ENCODE results near the gene POLR2A.
A peak's percentile ranks its signal among the peaks of the same experiment; 100 is the strongest.

The POLR2A gene

DNA sequence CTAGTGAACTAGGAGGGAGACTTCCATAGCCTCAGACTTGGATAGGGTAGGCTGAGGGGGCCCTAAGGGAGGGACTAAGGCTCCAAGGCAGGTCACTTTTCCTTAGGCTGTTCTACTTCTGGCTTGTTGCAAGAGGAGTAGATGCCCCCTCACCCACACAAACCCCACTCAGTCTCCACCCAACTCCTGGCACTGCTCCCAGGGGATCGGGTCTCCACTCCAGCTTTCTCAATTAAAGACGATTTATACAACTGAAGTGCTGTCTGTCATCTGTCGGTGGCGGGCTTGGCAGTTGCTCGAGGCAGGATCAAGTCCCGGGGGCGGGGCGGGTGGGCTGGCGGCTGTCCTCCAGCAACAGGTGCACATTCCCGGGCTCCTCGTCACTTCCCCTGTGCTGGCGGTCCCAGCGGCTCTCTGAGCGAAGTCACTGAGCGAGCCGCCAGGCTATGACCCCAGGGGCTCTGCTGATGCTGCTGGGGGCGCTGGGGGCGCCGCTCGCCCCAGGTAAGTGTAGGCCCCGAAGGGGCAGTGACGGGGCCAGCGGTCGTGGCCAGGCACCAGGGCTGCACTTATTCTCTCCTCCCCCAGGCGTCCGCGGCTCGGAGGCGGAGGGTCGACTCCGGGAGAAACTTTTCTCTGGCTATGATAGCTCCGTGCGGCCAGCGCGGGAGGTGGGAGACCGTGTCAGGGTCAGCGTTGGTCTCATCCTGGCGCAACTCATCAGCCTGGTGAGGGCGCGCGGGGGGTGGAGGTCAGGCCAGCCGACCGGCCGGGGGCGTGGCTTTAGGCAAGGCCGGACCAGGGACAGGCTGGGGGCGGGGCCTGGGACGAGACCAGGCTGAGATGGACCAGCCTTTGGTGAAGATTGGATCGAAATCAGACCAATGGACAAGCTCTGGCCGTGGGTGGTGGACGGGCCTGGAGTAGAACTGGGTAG, 39.2 kb upstream of the POLR2A start, which contains the start of gene CHRNB1 (continued):
- TF ChIP-seq, protein P1, sequence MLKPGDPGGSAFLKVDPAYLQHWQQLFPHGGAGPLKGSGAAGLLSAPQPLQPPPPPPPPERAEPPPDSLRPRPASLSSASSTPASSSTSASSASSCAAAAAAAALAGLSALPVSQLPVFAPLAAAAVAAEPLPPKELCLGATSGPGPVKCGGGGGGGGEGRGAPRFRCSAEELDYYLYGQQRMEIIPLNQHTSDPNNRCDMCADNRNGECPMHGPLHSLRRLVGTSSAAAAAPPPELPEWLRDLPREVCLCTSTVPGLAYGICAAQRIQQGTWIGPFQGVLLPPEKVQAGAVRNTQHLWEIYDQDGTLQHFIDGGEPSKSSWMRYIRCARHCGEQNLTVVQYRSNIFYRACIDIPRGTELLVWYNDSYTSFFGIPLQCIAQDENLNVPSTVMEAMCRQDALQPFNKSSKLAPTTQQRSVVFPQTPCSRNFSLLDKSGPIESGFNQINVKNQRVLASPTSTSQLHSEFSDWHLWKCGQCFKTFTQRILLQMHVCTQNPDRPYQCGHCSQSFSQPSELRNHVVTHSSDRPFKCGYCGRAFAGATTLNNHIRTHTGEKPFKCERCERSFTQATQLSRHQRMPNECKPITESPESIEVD (tag by site-specific recombination; IDR thresholded peaks at IDR 0.05), result no peak
- TF ChIP-seq GLIS1 (tag by site-specific recombination; IDR thresholded peaks at IDR 0.05) (peak; percentile 84), YY2 (tag by site-specific recombination; IDR thresholded peaks at IDR 0.05) (no peak), KLF10 (tag by site-specific recombination; IDR thresholded peaks at IDR 0.05) (no peak), ZNF324 (tag by site-specific recombination; IDR thresholded peaks at IDR 0.05) (0 out of 2 replicates have a peak, but pooled peaks have one; percentile 13), YY1 (tag by site-specific recombination; IDR thresholded peaks at IDR 0.05) (no peak), ZNF530 (tag by site-specific recombination; IDR thresholded peaks at IDR 0.05; ENCODE audit: low read depth) (no peak), ZNF561 (tag by site-specific recombination; IDR thresholded peaks at IDR 0.05; ENCODE audit: borderline replicate concordance) (no peak), ZNF140 (tag by site-specific recombination; IDR thresholded peaks at IDR 0.05) (no peak), ZNF521 (tag by site-specific recombination; IDR thresholded peaks at IDR 0.05) (no peak), ZNF239 (tag by site-specific recombination; IDR thresholded peaks at IDR 0.05) (no peak), ZNF660 (tag by site-specific recombination; IDR thresholded peaks at IDR 0.05) (no peak), ZNF623 (tag by site-specific recombination; IDR thresholded peaks at IDR 0.05) (no peak), ZBTB1 (tag by site-specific recombination; IDR thresholded peaks at IDR 0.05) (no peak), ZNF302 (tag by site-specific recombination; IDR thresholded peaks at IDR 0.05; ENCODE audit: low read depth) (no peak), MZF1 (tag by site-specific recombination; IDR thresholded peaks at IDR 0.05; ENCODE audit: borderline replicate concordance) (no peak), ZNF146 (tag by site-specific recombination; IDR thresholded peaks at IDR 0.05) (no peak), ZNF335 (tag by site-specific recombination; conservative IDR thresholded peaks at IDR 0.05) (peak; percentile 89), ZFP69B (tag by site-specific recombination; IDR thresholded peaks at IDR 0.05) (no peak), SETDB1 (IDR thresholded peaks at IDR 0.05; ENCODE audit: insufficient read length, low read length) (no peak), ZXDB (tag by site-specific recombination; IDR thresholded peaks at IDR 0.05) (0 out of 2 replicates have a peak, but pooled peaks have one; percentile 14)
- TF ChIP-seq, protein P2, sequence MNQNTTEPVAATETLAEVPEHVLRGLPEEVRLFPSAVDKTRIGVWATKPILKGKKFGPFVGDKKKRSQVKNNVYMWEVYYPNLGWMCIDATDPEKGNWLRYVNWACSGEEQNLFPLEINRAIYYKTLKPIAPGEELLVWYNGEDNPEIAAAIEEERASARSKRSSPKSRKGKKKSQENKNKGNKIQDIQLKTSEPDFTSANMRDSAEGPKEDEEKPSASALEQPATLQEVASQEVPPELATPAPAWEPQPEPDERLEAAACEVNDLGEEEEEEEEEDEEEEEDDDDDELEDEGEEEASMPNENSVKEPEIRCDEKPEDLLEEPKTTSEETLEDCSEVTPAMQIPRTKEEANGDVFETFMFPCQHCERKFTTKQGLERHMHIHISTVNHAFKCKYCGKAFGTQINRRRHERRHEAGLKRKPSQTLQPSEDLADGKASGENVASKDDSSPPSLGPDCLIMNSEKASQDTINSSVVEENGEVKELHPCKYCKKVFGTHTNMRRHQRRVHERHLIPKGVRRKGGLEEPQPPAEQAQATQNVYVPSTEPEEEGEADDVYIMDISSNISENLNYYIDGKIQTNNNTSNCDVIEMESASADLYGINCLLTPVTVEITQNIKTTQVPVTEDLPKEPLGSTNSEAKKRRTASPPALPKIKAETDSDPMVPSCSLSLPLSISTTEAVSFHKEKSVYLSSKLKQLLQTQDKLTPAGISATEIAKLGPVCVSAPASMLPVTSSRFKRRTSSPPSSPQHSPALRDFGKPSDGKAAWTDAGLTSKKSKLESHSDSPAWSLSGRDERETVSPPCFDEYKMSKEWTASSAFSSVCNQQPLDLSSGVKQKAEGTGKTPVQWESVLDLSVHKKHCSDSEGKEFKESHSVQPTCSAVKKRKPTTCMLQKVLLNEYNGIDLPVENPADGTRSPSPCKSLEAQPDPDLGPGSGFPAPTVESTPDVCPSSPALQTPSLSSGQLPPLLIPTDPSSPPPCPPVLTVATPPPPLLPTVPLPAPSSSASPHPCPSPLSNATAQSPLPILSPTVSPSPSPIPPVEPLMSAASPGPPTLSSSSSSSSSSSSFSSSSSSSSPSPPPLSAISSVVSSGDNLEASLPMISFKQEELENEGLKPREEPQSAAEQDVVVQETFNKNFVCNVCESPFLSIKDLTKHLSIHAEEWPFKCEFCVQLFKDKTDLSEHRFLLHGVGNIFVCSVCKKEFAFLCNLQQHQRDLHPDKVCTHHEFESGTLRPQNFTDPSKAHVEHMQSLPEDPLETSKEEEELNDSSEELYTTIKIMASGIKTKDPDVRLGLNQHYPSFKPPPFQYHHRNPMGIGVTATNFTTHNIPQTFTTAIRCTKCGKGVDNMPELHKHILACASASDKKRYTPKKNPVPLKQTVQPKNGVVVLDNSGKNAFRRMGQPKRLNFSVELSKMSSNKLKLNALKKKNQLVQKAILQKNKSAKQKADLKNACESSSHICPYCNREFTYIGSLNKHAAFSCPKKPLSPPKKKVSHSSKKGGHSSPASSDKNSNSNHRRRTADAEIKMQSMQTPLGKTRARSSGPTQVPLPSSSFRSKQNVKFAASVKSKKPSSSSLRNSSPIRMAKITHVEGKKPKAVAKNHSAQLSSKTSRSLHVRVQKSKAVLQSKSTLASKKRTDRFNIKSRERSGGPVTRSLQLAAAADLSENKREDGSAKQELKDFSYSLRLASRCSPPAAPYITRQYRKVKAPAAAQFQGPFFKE (tag by site-specific recombination; IDR thresholded peaks at IDR 0.05; ENCODE audit: borderline replicate concordance), result no peak
- TF ChIP-seq, protein P3, sequence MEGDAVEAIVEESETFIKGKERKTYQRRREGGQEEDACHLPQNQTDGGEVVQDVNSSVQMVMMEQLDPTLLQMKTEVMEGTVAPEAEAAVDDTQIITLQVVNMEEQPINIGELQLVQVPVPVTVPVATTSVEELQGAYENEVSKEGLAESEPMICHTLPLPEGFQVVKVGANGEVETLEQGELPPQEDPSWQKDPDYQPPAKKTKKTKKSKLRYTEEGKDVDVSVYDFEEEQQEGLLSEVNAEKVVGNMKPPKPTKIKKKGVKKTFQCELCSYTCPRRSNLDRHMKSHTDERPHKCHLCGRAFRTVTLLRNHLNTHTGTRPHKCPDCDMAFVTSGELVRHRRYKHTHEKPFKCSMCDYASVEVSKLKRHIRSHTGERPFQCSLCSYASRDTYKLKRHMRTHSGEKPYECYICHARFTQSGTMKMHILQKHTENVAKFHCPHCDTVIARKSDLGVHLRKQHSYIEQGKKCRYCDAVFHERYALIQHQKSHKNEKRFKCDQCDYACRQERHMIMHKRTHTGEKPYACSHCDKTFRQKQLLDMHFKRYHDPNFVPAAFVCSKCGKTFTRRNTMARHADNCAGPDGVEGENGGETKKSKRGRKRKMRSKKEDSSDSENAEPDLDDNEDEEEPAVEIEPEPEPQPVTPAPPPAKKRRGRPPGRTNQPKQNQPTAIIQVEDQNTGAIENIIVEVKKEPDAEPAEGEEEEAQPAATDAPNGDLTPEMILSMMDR (tag by site-specific recombination; IDR thresholded peaks at IDR 0.05), result peak; percentile 64
- TF ChIP-seq, protein P4, sequence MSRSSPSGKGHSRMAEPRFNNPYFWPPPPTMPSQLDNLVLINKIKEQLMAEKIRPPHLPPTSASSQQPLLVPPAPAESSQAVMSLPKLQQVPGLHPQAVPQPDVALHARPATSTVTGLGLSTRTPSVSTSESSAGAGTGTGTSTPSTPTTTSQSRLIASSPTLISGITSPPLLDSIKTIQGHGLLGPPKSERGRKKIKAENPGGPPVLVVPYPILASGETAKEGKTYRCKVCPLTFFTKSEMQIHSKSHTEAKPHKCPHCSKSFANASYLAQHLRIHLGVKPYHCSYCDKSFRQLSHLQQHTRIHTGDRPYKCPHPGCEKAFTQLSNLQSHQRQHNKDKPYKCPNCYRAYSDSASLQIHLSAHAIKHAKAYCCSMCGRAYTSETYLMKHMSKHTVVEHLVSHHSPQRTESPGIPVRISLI (tag by site-specific recombination; IDR thresholded peaks at IDR 0.05), result no peak

All from HEK293 (cell line).